Mesodermal cell (in vitro differentiated cells): ENCODE results near the gene LRP1B.

Experiments
- H3K27ac ChIP-seq: 2 replicates; pipeline ENCODE4 v1.7.0; 2013; ENCODE audit warnings: mild to moderate bottlenecking, low read depth, low read length, moderate library complexity; ENCODE audit not compliant: severe bottlenecking
- H3K36me3 ChIP-seq: 2 replicates; pipeline ENCODE4 v1.7.1; 2013; ENCODE audit warnings: mild to moderate bottlenecking, low read length, moderate library complexity; ENCODE audit not compliant: control insufficient read depth, insufficient read depth
- H3K4me1 ChIP-seq: one replicate; pipeline ENCODE4 v1.7.1; 2013; ENCODE audit warnings: mild to moderate bottlenecking, low read length; ENCODE audit not compliant: insufficient read depth, control insufficient read depth, poor library complexity, severe bottlenecking
- H3K4me3 ChIP-seq: 2 replicates; pipeline ENCODE4 v1.7.0; 2013; ENCODE audit warnings: low read length, control low read depth, mild to moderate bottlenecking; ENCODE audit not compliant: insufficient read depth, poor library complexity, severe bottlenecking; ENCODE audit errors: extremely low read depth
- H3K9me3 ChIP-seq: 2 replicates; pipeline ENCODE4 v1.7.1; 2013; ENCODE audit warnings: mild to moderate bottlenecking, low read length, moderate library complexity; ENCODE audit not compliant: control insufficient read depth
- WGBS, 2 experiments: methylation state at CpG; one replicate each; pipeline ENCODE4 v1.1.5; 2013; ENCODE audit warnings: missing lambda C conversion rate in 2 of 2; ENCODE audit not compliant: insufficient coverage in 2 of 2; 5-methylcytosine and 5-hydroxymethylcytosine counted together

Gene LRP1B

DNA sequence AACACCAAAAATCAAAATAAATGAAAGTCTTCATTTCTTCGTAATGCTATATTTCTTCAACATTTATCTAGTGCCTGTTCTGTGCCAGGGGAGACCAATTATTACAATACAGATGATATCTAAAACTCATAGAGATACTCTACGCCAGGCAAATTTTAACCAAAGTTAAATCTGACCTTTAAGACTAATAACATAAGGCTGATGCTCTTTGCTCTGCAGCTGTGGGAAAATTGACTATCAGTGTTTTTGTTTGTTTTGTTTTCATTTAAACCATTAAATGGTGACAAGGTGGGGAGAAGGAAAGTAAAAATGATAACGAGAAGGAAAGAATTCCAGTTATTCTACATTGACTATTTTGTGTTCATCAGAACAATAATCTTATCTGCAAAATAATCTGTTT is 406.4 kb downstream of the LRP1B start:
- Histone ChIP-seq H3K4me3 (no peak overlapping the region), H3K4me1 (no peaks in the 10 kb centered on the region), H3K36me3 (no peaks in the 10 kb centered on the region), H3K27ac (no peak overlapping the region), H3K9me3 (no peaks in the 10 kb centered on the region)
- WGBS, 2 experiments, result no CpG with 5 or more reads among the region's 3 CpGs

DNA sequence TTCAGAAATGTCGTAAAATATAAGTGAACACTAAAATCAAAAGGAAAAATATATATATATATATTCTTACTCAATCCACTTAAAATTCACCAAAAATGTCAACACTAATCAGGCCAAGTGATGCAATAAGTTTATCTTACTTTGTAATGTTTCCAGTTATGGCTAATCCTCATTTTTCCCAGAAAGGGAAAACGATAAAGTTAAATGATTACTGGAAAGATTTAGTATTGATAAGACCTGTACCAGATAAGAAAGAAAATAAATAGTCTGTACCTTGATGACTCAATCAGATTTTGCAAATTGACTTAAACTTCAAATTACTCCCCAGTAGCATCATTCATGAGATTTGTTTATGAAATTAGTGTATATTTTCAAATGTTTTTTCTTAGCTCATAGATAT is 407.0 kb downstream of the LRP1B start:
- Histone ChIP-seq H3K4me1 (no peaks in the 10 kb centered on the region), H3K36me3 (no peaks in the 10 kb centered on the region), H3K27ac (no peak overlapping the region), H3K4me3 (no peak overlapping the region), H3K9me3 (no peaks in the 10 kb centered on the region)
- no CpG with 5 or more reads among the region's 2 CpGs for WGBS, 2 experiments

DNA sequence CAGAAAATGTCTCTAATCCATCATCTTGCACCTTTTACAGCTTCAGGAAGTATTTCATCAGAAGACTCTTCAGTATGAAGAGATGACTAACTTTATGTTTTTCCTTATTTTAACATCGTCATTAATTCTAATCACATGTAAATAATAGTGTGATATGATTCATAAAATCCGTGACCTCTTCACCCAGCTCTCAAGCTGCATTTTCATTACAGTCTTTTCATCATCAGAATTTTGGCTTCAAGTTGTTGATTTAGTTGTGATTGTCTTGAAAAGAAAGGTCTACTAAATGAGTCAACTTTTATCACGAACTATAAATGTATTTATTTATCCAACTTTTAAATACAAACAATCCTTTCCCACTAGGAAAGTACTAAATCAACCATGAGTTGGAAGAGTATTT is 410.3 kb downstream of the LRP1B start:
- H3K36me3 ChIP-seq, result no peaks in the 10 kb centered on the region
- H3K4me3 ChIP-seq, result no peak overlapping the region
- H3K4me1 ChIP-seq, result no peaks in the 10 kb centered on the region
- WGBS, 2 experiments, result no CpG with 5 or more reads among the region's 3 CpGs
- no peaks in the 10 kb centered on the region for H3K9me3 ChIP-seq
- H3K27ac ChIP-seq, result no peak overlapping the region

DNA sequence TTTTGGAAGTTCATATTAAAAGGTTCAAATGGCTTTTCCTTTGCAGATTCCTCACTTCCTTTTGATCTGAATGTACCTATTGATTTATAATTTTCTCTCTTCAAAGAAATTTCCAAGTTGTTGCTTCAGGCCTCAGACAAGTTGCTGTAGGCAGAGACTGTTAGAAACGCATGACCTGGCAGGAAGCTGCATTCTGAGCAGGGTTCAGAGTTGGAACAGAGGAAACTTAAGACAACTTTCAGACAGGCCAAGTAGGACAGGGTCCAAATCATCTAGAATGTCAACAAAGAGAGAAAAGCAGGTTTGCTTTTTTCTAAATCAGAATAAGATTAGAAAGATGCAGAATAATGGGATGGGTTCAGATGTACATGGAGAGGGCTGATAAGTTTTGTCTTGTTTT is 416.3 kb downstream of the LRP1B start:
- Histone ChIP-seq H3K36me3 (no peaks in the 10 kb centered on the region), H3K9me3 (no peaks in the 10 kb centered on the region), H3K4me3 (no peak overlapping the region), H3K27ac (no peak overlapping the region), H3K4me1 (no peaks in the 10 kb centered on the region)
- WGBS, 2 experiments, result 94 to 100% methylated on average over 1 of the region's 1 CpG

DNA sequence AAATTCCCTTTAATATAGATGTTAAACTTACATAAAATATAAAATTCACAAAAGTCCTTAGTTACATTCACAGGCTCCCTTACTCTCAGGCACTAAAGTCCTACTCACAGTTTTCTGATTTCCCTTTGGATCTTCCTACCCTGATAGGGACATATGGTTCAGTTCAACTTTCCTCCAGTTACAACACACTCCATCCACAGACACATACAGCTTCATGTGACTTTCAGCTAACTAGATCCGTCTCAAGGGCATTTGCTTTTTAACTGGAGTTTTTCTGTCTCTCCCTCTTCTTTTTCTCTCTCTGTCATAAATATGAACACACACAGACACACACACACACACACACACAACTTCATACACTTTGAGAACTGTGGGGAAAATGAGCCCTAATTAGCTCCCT is 419.2 kb downstream of the LRP1B start:
- no peaks in the 10 kb centered on the region for H3K4me1 ChIP-seq
- no peaks in the 10 kb centered on the region for H3K36me3 ChIP-seq
- no peak overlapping the region for H3K27ac ChIP-seq
- no peaks in the 10 kb centered on the region for H3K9me3 ChIP-seq
- 63 to 80% methylated on average over 1 of the region's 1 CpG for WGBS, 2 experiments
- H3K4me3 ChIP-seq, result no peak overlapping the region

DNA sequence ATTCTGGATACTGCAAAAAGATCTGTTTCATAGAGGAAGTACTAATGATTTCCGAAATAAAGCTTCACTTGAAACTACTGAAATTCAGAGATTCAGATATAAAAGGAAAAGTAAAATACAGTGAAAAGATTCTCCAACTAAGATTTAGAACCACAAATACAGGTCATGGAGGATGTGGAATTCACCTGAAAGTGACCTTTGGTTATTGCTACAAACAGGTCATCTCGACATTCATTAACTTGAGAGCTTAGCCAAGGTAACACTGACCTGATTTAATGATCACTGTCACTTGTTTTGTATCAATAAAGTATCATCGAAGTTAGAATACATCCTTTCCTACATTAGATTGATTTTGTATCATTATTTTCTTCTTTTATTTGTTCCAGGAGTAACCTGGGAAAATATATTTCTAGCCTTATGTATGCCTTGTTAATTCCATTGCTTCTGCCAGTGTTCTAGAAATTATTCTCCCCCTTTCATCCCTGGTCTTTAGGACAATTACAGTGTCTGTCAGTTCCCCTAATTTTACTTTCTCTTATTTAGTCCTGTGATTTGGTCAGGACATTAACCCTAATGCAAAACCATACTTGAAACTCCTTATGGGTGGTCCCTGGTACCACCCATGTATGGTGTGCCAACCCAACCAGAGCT is 420.1 kb downstream of the LRP1B start:
- Histone ChIP-seq H3K4me1 (no peaks in the 10 kb centered on the region), H3K36me3 (no peaks in the 10 kb centered on the region), H3K27ac (no peak overlapping the region), H3K4me3 (no peak overlapping the region), H3K9me3 (no peaks in the 10 kb centered on the region)
- WGBS, 2 experiments, result 82% methylated on average over 2 of the region's 3 CpGs; no CpG with 5 or more reads in 1 of the 2 experiments

DNA sequence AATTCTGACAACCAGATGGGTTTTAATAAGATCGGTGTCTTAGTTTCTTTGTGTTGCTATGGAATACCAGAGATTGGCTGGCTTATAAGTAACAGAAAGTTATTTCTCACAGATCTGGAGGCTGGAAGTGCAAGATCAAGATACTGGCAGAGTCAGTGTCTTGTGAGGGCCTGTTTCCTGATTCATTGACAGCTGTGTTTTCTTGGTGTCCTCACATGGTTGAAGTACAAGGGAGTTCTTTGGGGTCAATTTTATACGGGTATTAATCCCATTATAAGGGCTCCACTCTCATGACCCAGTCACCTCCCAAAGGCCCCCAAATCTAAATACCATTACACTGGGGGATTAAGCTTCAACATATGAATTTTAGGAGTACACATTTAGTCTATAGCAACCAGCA is 421.1 kb downstream of the LRP1B start:
- Histone ChIP-seq H3K4me3 (no peak overlapping the region), H3K27ac (no peak overlapping the region), H3K9me3 (no peaks in the 10 kb centered on the region), H3K36me3 (no peaks in the 10 kb centered on the region), H3K4me1 (no peaks in the 10 kb centered on the region)
- 88 to 90% methylated on average over 1 of the region's 2 CpGs for WGBS, 2 experiments

DNA sequence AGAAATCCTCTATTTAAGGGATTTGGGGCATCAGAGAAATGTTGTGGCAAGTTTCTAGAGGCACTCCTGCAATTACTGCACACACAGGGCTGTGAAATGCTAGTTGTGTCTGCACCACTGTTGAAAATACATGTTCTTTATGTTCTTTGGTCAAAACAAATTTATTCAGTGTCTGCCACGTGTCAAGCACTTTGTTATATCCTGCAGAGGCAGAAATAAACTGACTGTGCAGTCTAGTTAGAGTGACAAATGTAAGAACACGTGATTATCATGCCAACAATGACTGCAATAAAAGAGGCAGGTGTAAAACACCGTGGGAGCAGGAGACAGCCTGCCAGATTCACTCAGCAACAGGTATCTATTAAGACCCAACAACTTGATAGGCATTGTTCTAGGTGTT is 423.3 kb downstream of the LRP1B start:
- Histone ChIP-seq H3K27ac (no peak overlapping the region), H3K4me1 (no peaks in the 10 kb centered on the region), H3K36me3 (no peaks in the 10 kb centered on the region), H3K9me3 (no peaks in the 10 kb centered on the region), H3K4me3 (no peak overlapping the region)
- WGBS, 2 experiments, result 80 to 81% methylated on average over 2 to 3 of the region's 3 CpGs

DNA sequence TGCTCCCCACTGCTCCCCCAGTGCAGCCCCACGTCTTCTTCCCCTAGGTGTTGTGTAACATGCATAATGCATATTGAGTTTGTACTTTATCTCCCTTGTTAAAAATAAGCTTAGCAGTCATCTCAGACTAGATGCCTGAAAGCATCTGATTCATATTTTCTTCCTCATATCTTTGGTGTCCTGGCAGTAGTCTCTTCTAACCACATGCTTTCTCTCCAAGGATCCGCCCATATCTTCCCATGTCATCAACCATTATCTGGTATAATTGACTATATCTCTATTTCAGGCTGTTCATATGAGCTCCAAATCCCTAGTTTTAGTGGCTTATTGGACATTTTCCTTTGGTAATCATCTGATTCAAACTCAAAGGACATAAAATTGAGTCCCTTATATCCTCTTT is 426.3 kb downstream of the LRP1B start:
- Histone ChIP-seq H3K9me3 (no peaks in the 10 kb centered on the region), H3K4me1 (no peaks in the 10 kb centered on the region), H3K36me3 (no peaks in the 10 kb centered on the region), H3K4me3 (no peak overlapping the region), H3K27ac (no peak overlapping the region)
- no CpG with 5 or more reads among the region's 2 CpGs for WGBS, 2 experiments

DNA sequence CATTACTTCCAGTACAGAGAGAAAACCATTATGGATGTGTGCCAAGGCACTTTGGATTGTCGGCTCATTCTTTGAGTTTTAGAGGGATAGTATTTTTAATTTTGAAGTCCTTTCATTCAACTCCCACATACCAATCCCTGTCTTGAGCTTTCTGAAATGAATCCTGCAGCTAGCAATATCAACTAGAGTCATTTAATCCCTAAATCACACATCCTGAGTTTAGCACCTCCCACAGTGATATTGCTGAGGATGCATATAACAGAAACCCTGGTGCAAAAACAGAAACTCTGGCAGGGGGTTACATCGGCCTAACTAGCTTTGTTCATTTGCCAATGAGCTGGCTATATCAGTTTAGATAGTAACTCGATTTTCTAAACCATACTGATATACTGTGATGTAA is 427.3 kb downstream of the LRP1B start:
- H3K36me3 ChIP-seq, result no peaks in the 10 kb centered on the region
- H3K9me3 ChIP-seq, result no peaks in the 10 kb centered on the region
- WGBS, 2 experiments, result 40% methylated on average over 1 of the region's 3 CpGs; no CpG with 5 or more reads in 1 of the 2 experiments
- no peaks in the 10 kb centered on the region for H3K4me1 ChIP-seq
- no peak overlapping the region for H3K27ac ChIP-seq
- H3K4me3 ChIP-seq, result no peak overlapping the region

DNA sequence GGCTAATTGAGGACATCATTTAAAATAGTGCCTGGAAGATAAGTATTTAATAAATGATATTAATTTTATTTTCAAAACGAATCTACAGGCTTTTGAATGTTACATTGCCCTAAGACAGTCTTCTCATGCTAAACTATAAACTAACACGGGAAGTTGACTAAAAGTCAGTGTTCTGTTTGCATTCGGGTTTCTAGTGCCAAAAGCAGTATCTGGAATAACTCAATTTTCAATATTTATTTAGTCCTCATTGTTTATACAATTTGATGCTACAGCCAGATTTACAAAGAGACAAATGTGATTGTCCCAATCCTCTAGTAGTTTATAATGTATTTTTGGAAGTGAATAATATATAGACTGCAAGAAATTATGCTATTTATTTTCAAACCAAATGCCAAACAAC is 429.2 kb downstream of the LRP1B start:
- Histone ChIP-seq H3K27ac (no peak overlapping the region), H3K9me3 (no peaks in the 10 kb centered on the region), H3K4me1 (no peaks in the 10 kb centered on the region), H3K4me3 (no peak overlapping the region), H3K36me3 (no peaks in the 10 kb centered on the region)
- WGBS, 2 experiments, result 60% methylated on average over 1 of the region's 3 CpGs; no CpG with 5 or more reads in 1 of the 2 experiments
